Left lobe of liver (tissue), 2 donors: ENCODE data around the gene SPA17. TPM values are rescaled to one million over a fixed set of nuclear protein-coding genes. Genes with fewer than 3 reads are reported as not detected.

Experiments
- ATAC-seq: fragments of 200-7000 bp; cut with Tn5 transposase; one replicate; pipeline ENCODE4 v1.9.1; 2020; ENCODE audit warnings: mild to moderate bottlenecking, moderate library complexity
- DNase-seq: peaks from one replicate; pipeline ENCODE4 v3.0.0-alpha.2; 2020; ENCODE audit warnings: low spot score
- total RNA-seq: library from RNA; stranded (reverse); gene quantifications from one replicate; pipeline ENCODE4 v1.2.1, GENCODE V29; 2021
- donor health status: DM: no; HTN: no; CAD: no; lungs with moderate emphysema.
- donor health status: DM: no; HTN: yes; CAD: no.

Gene SPA17
- 0.86 TPM for total RNA-seq

DNA sequence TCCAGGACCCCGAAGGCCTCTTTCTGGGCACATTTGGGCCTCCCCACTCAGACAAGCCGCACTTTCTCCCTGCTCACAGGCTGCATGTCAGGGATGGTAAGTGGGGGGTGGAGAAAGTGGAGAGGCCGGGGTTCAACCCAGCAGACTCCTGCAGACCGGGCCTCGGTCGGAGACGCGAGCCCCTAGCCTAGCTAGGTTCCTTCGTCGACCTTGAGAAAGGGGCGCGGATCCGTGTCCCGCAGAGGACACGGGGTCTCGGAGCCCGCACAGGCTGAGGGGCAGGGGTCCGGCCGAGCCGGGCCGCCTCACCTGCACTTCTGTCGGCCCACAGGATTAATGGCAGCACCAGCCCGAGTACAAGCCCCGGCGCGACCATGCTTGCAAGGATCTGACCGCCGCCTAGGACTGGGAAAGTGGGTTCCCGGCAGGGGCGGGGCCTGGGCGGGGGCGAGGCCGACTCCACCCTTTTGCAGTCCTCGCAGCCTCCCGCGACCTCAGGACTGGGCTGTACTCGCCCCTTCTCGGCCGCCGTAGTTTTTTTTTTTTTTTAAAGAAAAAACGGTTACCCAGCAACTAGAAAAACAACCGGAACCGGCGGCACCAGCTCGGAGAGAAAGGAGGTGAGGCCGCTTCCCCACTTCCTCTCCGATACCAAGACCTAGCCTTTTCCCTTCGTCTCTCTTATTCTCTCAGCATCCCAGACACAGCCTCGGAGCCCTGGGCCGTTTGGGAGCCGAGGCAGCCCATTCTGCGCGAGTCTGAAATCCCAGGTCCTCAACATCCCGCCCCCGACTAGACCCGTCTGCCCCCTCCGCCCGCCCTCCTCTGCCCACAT lies at the start of gene SPA17, which contains the start of gene SIAE:
TSS of gene SPA17 (plus strand) at position 572 of the 835 bp plus-strand sequence. CDS start 1,361 bp downstream, outside the sequence.
TSS of gene SIAE (minus strand) at position 407 of the 835 bp plus-strand sequence. CDS start at position 376, 31 bp downstream.
- DNase-seq (peak; percentile 94), ATAC-seq (peak; percentile 98)

- no peak for ATAC-seq
These were observed 48.1 kb upstream of the SPA17 start for GRCh38 chr11:124625504-124626168.

GRCh38 chr11:124627546-124627945 lies 46.2 kb upstream of the SPA17 start:
- no peak for ATAC-seq
- no peak for DNase-seq

More at GRCh38 chr11:124625504-124626168, 48.1 kb upstream of the SPA17 start:
- DNase-seq: no peak

- ATAC-seq (no peak), DNase-seq (no peak)
These were observed 43.7 kb upstream of the SPA17 start for GRCh38 chr11:124629961-124630360.

- DNase-seq: no peak
- ATAC-seq: peak; percentile 44
These were observed 40.3 kb upstream of the SPA17 start for GRCh38 chr11:124633355-124633754.

DNA sequence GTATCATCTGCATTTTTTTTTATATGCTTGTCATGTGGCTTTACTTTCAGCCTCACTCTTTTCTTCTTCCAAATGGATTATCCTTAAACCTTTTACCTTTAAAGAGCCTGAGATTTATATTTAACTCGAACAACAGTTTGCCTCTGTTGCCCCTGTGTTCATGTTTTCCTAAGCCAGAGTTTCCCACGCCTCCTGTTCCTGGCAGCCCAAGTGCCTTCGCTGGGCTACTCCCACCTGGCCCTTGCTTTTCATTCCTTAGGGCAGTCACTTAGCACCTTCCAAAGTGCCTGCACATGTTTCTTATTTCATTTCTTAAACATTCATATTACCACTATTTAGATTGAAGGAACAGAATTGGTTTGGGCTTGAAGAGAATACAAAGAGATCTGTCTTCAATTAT lies 37.8 kb upstream of the SPA17 start:
- no peak for DNase-seq

DNA sequence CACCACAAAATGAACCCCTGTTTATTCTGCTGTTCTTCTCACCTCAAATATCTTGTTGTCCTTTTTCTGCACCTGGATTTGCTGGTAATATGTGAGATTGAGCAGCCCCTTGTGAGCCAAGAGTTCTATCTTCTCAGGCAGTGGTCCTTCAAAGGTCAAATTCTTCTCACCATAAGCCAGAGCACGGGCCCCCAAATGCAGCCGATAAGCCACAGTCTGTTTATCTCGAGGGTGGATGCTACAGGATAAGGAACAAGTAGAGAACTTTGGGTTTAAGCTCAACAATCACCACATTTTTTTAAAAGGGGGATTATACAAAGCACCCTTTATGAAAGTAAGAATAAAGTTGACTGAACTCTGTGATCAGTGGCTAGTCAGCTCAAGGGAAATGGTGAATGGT lies 35.2 kb upstream of the SPA17 start:
- no peak for ATAC-seq
- no peak for DNase-seq

More for the DNA sequence above, 37.8 kb upstream of the SPA17 start:
- ATAC-seq: no peak

GRCh38 chr11:124639186-124639585 lies 34.5 kb upstream of the SPA17 start:
- DNase-seq (no peak), ATAC-seq (no peak)

DNA sequence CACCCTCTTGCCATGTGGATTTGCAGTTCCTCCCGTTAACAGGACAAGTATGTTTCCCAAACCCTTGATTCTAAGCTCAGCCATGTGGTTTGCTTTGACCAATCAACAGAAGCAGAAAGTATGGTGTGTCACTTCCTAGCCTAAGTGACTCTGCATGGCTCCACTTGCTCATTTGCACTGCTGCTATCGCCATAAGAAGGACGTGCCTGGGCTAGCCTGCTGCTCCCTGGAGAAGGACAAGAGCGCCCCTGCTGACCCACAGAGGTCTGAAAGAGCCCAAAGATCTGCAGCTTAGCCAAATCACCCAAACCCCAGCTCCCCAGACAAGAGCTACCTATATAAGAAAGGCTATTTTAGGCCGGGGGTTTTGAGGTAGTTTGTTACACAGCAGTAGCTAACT lies 33.0 kb upstream of the SPA17 start:
- ATAC-seq (no peak), DNase-seq (no peak)

DNA sequence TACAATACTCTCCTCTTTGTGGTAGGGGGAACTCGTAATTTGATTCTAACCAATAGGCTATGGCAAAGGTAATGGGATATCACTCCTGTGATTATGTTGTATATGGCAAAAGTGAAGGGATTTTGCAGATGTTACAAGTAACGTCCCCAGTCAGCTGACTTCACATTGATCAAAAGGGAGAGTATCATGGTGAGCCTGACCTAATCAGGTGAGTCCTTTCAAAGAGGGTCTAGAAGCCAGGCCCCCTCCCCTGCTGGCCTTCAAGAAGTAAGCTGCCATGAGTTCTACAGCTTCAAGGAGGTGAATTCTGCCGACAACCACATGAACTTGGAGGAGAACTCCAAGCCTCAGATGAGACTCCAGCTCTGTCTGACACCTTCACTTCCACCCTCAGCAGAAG lies 31.1 kb upstream of the SPA17 start:
- no peak for ATAC-seq
- no peak for DNase-seq

GRCh38 chr11:124643042-124643604 lies 30.6 kb upstream of the SPA17 start:
- DNase-seq: no peak
- ATAC-seq: no peak

- DNase-seq (no peak), ATAC-seq (no peak)
These were observed 29.9 kb upstream of the SPA17 start for GRCh38 chr11:124643605-124644425.

DNA sequence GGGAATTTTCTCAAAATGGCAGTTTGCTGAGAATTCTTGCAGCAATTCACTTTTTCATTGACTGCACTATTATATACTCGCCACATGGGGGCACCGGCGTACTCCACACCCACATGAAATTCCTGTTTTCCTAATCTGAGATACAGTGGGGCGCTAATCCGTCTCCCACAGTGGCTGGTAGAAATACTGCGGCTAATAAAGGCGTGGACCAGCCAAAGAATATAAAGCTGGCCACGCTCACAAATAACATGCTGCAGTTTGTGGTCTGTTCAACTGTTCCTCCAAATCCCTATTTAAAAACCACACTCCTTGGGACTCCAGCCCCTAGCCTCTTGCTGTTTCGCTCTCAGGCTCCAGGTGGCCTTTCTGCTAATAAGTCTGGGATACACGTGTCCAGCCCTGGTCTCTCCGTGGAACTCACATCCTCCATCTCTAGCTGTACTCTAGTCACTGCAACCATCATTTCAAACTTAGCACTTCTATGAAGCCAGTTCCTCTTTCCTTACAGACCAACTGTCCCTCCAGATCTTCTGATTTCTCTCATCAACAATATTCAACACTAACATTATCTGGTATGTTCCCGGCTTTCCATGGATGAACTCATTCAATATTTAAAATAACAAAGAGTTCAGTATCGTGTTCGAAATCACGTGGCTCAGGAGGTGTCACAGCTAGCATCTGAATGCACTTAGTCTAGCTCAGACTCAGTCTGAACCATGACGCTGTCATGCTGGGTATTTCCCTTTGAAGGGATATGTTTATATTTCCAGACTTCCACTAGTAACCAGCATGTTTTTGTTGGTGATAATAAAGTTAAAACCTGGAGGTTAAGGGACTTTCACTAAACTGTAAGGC lies 29.1 kb upstream of the SPA17 start:
- peak; percentile 98 for ATAC-seq
- DNase-seq: peak; percentile 51

GRCh38 chr11:124646148-124646547 lies 27.6 kb upstream of the SPA17 start:
- no peak for ATAC-seq

DNA sequence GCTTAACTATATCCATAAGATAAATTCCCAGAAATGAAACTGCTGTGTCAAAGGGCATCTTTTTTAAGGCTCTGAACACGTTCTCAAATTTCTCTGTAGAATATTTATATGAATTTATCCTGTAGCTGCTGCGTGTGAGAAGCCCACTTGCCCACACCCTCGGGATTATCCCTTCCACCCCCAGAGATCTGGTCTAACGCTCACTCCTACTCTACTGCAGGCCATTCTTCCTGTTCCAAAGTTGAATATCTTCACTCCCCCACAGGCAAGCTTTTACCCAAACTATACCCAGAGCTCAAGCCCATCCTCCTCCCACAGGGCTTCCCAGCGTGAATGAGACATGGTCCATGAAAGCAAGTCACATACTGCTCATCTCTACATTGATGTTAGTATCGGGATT lies 25.1 kb upstream of the SPA17 start:
- ATAC-seq (no peak), DNase-seq (no peak)

More at GRCh38 chr11:124646148-124646547, 27.6 kb upstream of the SPA17 start:
- no peak for DNase-seq

DNA sequence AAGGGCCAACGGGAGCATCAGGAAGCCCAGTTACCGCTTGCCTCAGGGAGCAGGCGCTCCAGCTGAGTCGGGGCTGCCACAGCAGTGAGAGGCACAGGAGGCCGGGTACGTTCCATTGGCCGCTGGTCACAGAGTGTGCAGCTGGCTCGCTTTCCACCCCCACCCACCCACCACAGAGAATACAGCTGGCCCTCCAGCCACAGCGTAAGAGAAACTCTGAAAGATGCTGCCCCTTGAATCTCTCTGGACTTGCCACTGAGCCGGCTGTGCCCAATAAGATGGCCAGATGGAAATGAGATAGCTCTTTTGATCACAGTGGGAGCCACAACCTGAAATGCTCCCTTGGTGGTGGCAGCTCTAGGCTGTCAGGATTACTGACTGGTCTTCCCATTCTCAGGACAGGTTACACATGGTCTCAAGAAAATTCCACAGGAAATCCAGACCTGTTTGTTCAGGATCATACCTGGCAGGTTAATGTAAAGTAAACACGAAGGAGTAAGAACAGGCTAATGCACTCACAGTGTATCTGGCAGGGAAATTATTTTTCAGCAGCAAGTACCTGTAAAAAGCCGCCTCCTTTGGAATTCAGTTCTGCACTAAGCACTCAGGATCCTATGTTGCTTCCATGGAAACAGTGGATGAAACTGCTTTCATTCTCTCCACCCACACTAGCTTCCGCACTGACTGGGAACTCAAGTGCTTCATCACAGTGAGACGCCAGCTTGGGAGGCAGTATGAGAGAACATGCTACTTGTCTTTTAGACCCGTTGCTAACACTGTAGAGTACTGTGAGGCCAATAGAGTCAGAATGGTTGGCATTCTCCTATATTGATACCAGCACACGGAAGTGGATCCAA lies 16.7 kb upstream of the SPA17 start:
- DNase-seq (no peak), ATAC-seq (no peak)

DNA sequence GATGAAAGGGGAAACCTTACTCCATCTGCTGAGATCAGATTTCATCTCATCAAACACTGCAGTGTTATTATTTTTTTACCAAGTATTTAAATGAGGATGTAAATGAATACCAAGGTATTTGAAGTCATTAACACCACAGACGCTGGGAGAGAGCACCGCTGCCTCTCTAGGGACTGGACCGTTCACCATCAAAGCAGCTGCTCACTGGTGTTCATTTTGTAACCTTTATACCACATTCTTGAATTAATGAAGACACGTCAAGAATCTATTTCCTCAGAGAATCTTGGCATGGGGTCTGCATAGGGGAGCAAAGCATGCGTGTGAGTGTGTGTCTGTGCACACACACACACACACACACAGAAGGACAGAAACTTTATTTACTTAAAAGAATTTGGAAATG lies 15.8 kb upstream of the SPA17 start:
- ATAC-seq (no peak), DNase-seq (no peak)

GRCh38 chr11:124658501-124658900 lies 15.2 kb upstream of the SPA17 start:
- DNase-seq (no peak), ATAC-seq (no peak)

DNA sequence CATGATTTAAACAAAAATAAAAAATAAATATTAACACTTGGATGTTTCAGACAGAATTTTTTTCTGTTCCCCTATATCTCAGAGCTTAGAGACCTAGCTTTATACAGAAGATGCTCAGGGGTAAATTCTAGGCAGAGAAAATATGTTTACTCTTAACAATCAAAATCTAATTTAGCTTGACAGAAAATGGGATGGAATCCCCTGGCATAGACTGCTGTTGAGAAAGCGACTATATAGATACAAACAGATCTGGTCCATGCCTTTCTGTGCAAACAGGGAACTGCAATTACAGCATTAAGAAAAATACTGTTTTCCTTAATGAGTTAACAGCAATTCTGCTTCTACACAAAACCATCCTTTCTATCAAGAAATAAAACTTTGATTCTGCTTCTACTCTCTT lies 14.7 kb upstream of the SPA17 start:
- ATAC-seq: no peak
- no peak for DNase-seq
